Fibroblast of lung (primary cell): ENCODE measurements around the gene ACAA1. TPM values are rescaled to one million over a fixed set of nuclear protein-coding genes. Genes with fewer than 3 reads are reported as not detected.

Source experiments
- DNase-seq, 2 donors: peaks; one replicate each; pipeline versions ENCODE4 v3.0.0 to v3.0.0-alpha.2; 2010; ENCODE audit warnings: low read depth in 2 of 2
- H2AFZ ChIP-seq: 2 replicates; pipeline ENCODE4 v1.5.1; 2012; ENCODE audit warnings: low read length, control low read depth, inconsistent platforms
- H3K27ac ChIP-seq: 2 replicates; pipeline ENCODE4 v1.5.1; 2011; ENCODE audit warnings: low read length, control low read depth; ENCODE audit not compliant: insufficient read depth
- H3K27me3 ChIP-seq: 2 replicates; pipeline ENCODE4 v1.5.1; 2011; ENCODE audit warnings: mild to moderate bottlenecking, low read length; ENCODE audit not compliant: control insufficient read depth, insufficient read depth
- H3K36me3 ChIP-seq: 2 replicates; pipeline ENCODE4 v1.5.1; 2011; ENCODE audit warnings: low read length; ENCODE audit not compliant: control insufficient read depth, insufficient read depth
- H3K4me1 ChIP-seq: 2 replicates; pipeline ENCODE4 v1.5.1; 2011; ENCODE audit warnings: low read length; ENCODE audit not compliant: control insufficient read depth, insufficient read depth; ENCODE audit errors: extremely low read depth
- H3K4me2 ChIP-seq: 2 replicates; pipeline ENCODE4 v1.5.1; 2011; ENCODE audit warnings: low read length, control low read depth; ENCODE audit not compliant: insufficient read depth; ENCODE audit errors: extremely low read depth
- H3K4me3 ChIP-seq, 4 experiments: fragments of 200-600 bp in 1 of 4; sonication (generic) in 1 of 4; replicated peaks in 1 of 4; 2 replicates each; pipeline ENCODE4 v1.5.1; 2011 to 2016; ENCODE audit warnings: low read length in 4 of 4, low read depth in 3 of 4, mild to moderate bottlenecking in 3 of 4, control low read depth in 2 of 4, inconsistent platforms in 1 of 4, mixed read lengths in 1 of 4; ENCODE audit not compliant: insufficient read depth in 1 of 4; ENCODE audit errors: control extremely low read depth in 1 of 4
- H3K79me2 ChIP-seq: 2 replicates; pipeline ENCODE4 v1.5.1; 2012; ENCODE audit warnings: mild to moderate bottlenecking, low read length, inconsistent platforms; ENCODE audit not compliant: control insufficient read depth, insufficient read depth
- H3K9ac ChIP-seq: 2 replicates; pipeline ENCODE4 v1.5.1; 2011; ENCODE audit warnings: mild to moderate bottlenecking, low read length, control low read depth; ENCODE audit not compliant: insufficient read depth
- H3K9me3 ChIP-seq: 2 replicates; pipeline ENCODE4 v1.5.1; 2012; ENCODE audit warnings: low read depth, low read length; ENCODE audit not compliant: control insufficient read depth, insufficient read depth
- H4K20me1 ChIP-seq: 2 replicates; pipeline ENCODE4 v1.5.1; 2011; ENCODE audit warnings: low read length; ENCODE audit not compliant: control insufficient read depth, insufficient read depth; ENCODE audit errors: extremely low read depth
- EZH2 ChIP-seq: IDR thresholded peaks from 2 replicates; pipeline ENCODE4 v1.5.1; 2012; ENCODE audit warnings: low read length, control low read depth, mild to moderate bottlenecking; ENCODE audit errors: missing control alignments
- polyA plus RNA-seq, 2 donors: library from polyadenylated mRNA; depleted of rRNA in 1 of 2; stranded (reverse) in 1 of 2; unstranded in 1 of 2; fragments of >200 nt; gene quantifications; 2 replicates each; pipeline ENCODE4 v1.2.1, GENCODE V29; 2011 to 2012; ENCODE audit warnings: missing spikeins in 1 of 2
- total RNA-seq: library from RNA; depleted of rRNA; stranded (reverse); fragments of >200 nt; gene quantifications from 2 replicates; pipeline ENCODE4 v1.2.1, GENCODE V29; 2014
- TF ChIP-seq, protein P1 (sequence below), 2 donors: IDR thresholded peaks in 1 of 2; conservative IDR thresholded peaks in 1 of 2; 1 replicate in 1 of 2; 2 replicates in 1 of 2; pipeline ENCODE4 v1.5.1; 2011 to 2012; ENCODE audit warnings: low read length in 2 of 2, control low read depth in 1 of 2, inconsistent platforms in 1 of 2, low read depth in 1 of 2, mild to moderate bottlenecking in 1 of 2

The ACAA1 gene
- total and polyA plus RNA-seq, 2 donors (not counting 1 experiment from before 2014, with no cell fraction given), result 40.6 to 41.0 TPM

- Histone ChIP-seq H3K4me3 (no peak overlapping the region), H3K9me3 (no peaks in the 10 kb centered on the region), H3K27ac (no peak overlapping the region), H3K4me2 (no peak overlapping the region), H3K79me2 (no peaks in the 10 kb centered on the region), H3K4me1 (no peaks in the 10 kb centered on the region), H2AFZ (no peak overlapping the region), H4K20me1 (no peaks in the 10 kb centered on the region), H3K36me3 (no peaks in the 10 kb centered on the region), H3K9ac (no peak overlapping the region), H3K27me3 (no peaks in the 10 kb centered on the region)
- TF ChIP-seq EZH2, result no peak
- TF ChIP-seq, protein P1, sequence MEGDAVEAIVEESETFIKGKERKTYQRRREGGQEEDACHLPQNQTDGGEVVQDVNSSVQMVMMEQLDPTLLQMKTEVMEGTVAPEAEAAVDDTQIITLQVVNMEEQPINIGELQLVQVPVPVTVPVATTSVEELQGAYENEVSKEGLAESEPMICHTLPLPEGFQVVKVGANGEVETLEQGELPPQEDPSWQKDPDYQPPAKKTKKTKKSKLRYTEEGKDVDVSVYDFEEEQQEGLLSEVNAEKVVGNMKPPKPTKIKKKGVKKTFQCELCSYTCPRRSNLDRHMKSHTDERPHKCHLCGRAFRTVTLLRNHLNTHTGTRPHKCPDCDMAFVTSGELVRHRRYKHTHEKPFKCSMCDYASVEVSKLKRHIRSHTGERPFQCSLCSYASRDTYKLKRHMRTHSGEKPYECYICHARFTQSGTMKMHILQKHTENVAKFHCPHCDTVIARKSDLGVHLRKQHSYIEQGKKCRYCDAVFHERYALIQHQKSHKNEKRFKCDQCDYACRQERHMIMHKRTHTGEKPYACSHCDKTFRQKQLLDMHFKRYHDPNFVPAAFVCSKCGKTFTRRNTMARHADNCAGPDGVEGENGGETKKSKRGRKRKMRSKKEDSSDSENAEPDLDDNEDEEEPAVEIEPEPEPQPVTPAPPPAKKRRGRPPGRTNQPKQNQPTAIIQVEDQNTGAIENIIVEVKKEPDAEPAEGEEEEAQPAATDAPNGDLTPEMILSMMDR (conservative IDR thresholded peaks at IDR 0.05 in 1 of 2, IDR thresholded peaks at IDR 0.05 in 1 of 2; ENCODE audit: low read depth in 1 of 2, low read length in 2 of 2), result no peak
- DNase-seq, result no peak
These were observed 18.9 kb upstream of the ACAA1 start for GRCh38 chr3:38155825-38156224.

GRCh38 chr3:38154625-38155255 lies 17.8 kb upstream of the ACAA1 start:
- Histone ChIP-seq H3K9ac (no peak overlapping the region), H3K9me3 (no peaks in the 10 kb centered on the region), H2AFZ (no peak overlapping the region), H3K27ac (no peak overlapping the region), H3K36me3 (no peaks in the 10 kb centered on the region), H4K20me1 (no peaks in the 10 kb centered on the region), H3K27me3 (no peaks in the 10 kb centered on the region), H3K79me2 (no peaks in the 10 kb centered on the region), H3K4me3 (no peak overlapping the region), H3K4me1 (no peaks in the 10 kb centered on the region), H3K4me2 (no peak overlapping the region)
- TF ChIP-seq, protein P1 (conservative IDR thresholded peaks at IDR 0.05 in 1 of 2, IDR thresholded peaks at IDR 0.05 in 1 of 2; ENCODE audit: low read depth in 1 of 2, low read length in 2 of 2), result no peak
- no peak for TF ChIP-seq EZH2
- DNase-seq, result no peak

DNA sequence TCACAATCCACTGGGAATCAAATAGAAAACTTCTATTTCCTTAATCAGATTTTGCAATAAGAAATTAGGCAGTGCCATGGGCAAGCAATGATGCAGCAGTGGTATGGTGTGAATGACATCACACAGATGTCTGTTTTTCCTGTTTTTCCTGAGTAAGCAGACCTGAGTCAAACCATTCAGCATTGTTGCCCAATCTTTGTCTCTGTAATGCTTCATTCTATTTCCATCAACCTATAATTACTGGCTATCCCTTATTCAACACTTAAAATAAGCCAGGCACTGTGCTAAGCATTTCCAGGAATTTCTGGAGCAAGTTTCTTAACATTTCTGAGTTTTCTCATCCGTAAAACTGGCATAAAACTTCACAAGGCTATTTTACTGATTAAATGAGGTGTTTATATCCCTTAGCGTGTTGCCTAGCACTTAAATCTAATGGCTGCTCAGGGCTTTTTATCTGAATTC lies 17.1 kb upstream of the ACAA1 start:
- H3K27me3 ChIP-seq, result no peaks in the 10 kb centered on the region
- no peak overlapping the region for H3K4me3 ChIP-seq
- DNase-seq, result peak; percentile 37 to 92
- no peaks in the 10 kb centered on the region for H3K36me3 ChIP-seq
- no peak overlapping the region for H3K9ac ChIP-seq
- no peak overlapping the region for H3K4me2 ChIP-seq
- no peak overlapping the region for H3K27ac ChIP-seq
- H3K79me2 ChIP-seq, result no peaks in the 10 kb centered on the region
- H2AFZ ChIP-seq, result no peak overlapping the region
- H3K9me3 ChIP-seq, result no peaks in the 10 kb centered on the region
- TF ChIP-seq EZH2, result no peak
- TF ChIP-seq, protein P1 (conservative IDR thresholded peaks at IDR 0.05 in 1 of 2, IDR thresholded peaks at IDR 0.05 in 1 of 2; ENCODE audit: low read depth in 1 of 2, low read length in 2 of 2), result no peak
- H4K20me1 ChIP-seq, result no peaks in the 10 kb centered on the region
- no peaks in the 10 kb centered on the region for H3K4me1 ChIP-seq
